DMS153 treated with DMSO at 0.1 percent for 48 hours (cell line): ENCODE results near the gene PRKX.
"Not testable (repeated sequence)": the region's sequence is repeated elsewhere in the genome, so short reads cannot be mapped to it uniquely, and the experiment has no call there.

Experiments
- DNase-seq: peaks from one replicate; lab custom pipeline; 2025; ENCODE audit not compliant: unreplicated experiment; lab: John Stamatoyannopoulos, UW

PRKX gene

GRCh38 chrX:3713225-3713936 lies at the start of gene PRKX:
Gene PRKX (minus strand): TSS chrX:3713649. CDS start chrX:3713253, 396 bp downstream.
- DNase-seq, result no peak

DNA sequence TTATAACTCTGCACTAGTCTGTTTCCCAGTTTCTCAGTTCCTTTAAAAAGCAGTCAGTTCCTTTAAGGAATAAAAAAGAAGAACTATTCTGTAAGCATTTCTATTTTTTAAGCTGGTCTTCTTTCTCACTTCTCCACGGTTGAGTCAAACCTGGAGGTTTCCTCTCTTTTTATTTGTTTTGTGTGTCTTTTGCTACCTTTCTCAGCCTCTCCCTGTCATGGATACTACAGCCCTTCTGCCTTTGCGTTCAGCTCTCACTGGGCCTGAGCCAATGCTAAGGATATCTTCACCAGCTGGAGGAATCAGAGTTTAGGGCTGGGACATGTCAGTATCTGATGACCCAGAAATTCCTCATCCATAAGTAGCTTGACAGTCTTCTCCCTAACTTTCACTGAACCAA lies 49.7 kb upstream of the PRKX start:
- DNase-seq, result no peak

GRCh38 chrX:3757510-3758025 lies 44.1 kb upstream of the PRKX start:
- no peak for DNase-seq

- no peak for DNase-seq
Measured at GRCh38 chrX:3748052-3748559, 34.7 kb upstream of the PRKX start.

GRCh38 chrX:3743801-3744439 lies 30.5 kb upstream of the PRKX start:
- no peak for DNase-seq

GRCh38 chrX:3740946-3741345 lies 27.5 kb upstream of the PRKX start:
- DNase-seq, result not testable (repeated sequence)

DNA sequence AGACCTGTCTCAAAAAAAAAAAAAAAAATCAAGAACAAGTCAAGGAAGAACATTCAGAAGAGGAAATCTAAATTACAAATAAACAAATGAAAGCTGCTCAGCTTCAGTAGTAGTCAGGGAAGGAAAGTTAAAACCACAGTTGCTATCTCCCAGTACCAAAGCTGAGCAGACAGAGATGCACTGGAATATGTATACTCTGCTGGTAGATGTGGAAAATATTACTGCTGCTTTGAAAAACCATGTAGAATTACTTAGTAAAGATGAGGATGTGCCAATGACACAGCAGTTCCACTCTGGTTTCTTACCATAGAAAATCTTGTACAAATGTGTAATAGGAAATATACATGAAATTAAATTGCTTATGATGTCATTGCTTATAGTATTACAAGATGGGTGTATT lies 25.1 kb upstream of the PRKX start:
- no peak for DNase-seq

DNA sequence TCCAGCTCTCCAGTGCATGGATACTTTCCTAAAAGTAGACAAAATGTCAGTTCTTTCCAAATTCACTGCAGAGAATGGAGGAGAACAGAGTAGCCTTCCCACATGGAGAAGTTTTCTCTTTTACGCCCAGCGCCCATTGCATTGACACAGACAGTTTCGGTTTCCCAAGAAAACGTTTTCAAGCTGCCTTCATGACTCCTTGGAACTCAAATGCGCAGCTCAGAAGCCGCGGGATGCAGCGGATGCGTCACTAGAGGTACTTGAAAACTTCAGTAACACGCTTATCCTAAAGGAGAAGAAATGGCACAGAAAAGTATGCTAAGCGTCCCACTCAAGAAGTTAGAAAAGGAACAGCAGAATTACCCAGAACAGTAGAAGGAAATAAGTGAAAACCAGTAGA lies 23.1 kb upstream of the PRKX start:
- not testable (repeated sequence) for DNase-seq

GRCh38 chrX:3735891-3736290 lies 22.4 kb upstream of the PRKX start:
- DNase-seq, result not testable (repeated sequence)

GRCh38 chrX:3734456-3734855 lies 21.0 kb upstream of the PRKX start:
- not testable (repeated sequence) for DNase-seq

DNA sequence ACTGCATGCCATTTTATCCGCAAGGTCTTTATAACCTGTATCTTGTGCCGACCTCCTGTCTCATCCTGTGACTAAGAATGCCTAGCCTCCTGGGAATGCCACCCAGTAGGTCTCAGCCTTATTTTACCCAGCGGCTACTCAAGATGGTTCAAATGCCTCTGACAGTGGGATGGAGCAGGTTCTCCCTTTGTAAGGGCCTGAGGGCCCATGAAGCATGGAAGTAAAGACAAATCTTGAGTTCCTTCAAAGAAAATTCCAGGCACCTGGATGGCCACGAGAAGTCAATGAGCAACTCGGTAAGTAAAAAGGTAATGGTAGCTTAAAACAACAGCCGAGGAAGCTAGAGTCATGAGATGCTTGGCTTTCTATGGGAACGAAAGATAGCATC lies 19.6 kb upstream of the PRKX start:
- DNase-seq, result no peak

GRCh38 chrX:3732326-3733042 lies 19.0 kb upstream of the PRKX start:
- DNase-seq, result not testable (repeated sequence)

- no peak for DNase-seq
Measured at GRCh38 chrX:3728454-3728853, 15.0 kb upstream of the PRKX start.

DNA sequence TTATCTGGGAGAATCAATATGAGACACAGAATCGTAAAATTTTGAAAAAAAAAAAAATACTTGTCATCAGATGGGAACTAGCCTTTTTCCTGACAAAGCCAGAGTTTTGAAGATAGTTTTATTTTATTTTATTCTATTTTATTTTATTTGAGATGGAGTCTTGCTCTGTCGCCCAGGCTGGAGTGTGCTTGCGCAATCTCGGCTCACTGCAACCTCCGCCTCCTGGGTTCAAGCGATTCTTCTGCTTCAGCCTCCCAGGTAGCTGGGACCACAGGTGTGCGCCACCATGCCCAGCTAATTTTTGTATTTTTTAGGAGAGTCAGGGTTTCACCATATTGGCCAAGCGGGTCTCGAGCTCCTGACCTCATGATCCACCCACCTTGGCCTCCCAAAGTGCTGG lies 10.0 kb upstream of the PRKX start:
- DNase-seq, result not testable (repeated sequence)

- no peak for DNase-seq
Measured at GRCh38 chrX:3717742-3718420, 4.4 kb upstream of the PRKX start.

DNA sequence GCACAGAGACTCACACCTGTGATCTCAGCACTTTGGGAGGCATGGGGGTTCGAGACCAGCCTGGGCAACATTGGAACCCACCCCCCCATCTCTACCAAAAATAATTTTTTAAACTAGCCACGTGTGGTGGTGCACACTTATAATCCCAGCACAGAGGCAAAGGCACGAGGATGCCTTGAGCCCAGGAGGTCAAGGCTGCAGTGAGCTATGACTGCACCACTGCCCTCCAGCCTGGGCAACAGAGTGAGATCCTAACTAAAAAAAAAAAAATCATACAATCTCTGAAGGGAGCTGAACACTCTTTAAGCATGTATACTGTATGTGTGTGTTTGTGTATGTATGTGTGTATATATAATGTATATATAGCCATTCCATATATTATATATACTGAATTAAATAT lies 2.5 kb upstream of the PRKX start:
- DNase-seq, result no peak

GRCh38 chrX:3714706-3715479 lies 1.4 kb upstream of the PRKX start:
- not testable (repeated sequence) for DNase-seq

DNA sequence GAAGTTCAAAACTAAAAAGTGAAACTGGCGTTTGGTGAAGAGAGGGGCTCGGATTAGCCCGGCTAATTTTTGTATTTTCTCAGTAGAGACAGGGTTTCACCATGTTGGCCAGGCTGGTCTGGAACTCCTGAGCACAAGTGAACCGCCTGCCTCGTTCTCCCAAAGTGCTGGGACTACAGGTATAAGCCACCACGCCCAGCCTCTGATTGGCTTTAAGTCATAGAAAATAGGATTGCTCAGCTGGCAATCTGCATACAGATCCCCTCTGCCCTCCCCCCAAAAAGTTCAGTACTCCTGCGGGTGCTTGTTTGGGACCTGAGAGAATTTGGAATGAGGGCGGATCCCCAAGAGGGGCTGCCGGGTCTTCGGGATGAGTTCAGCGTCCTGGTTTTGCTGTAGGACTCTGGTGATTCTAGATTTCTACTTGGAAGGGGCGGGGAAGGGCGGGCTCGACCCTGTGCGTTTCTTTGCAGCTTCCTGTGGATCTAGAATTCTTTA lies 537 bp upstream of the PRKX start:
- DNase-seq, result no peak

- no peak for DNase-seq
Measured at GRCh38 chrX:3712870-3713224, 602 bp downstream of the PRKX start.
